GM12873 (cell line): Measurements from ENCODE around the gene ARHGEF28.

Source experiments
- TF ChIP-seq, protein P1 (sequence below): IDR thresholded peaks from 2 replicates; pipeline ENCODE4 v1.5.1; 2012; ENCODE audit warnings: low read depth, mild to moderate bottlenecking, moderate library complexity, low read length, control low read depth; ENCODE audit not compliant: insufficient read depth; ENCODE audit errors: missing control alignments

The ARHGEF28 gene

DNA sequence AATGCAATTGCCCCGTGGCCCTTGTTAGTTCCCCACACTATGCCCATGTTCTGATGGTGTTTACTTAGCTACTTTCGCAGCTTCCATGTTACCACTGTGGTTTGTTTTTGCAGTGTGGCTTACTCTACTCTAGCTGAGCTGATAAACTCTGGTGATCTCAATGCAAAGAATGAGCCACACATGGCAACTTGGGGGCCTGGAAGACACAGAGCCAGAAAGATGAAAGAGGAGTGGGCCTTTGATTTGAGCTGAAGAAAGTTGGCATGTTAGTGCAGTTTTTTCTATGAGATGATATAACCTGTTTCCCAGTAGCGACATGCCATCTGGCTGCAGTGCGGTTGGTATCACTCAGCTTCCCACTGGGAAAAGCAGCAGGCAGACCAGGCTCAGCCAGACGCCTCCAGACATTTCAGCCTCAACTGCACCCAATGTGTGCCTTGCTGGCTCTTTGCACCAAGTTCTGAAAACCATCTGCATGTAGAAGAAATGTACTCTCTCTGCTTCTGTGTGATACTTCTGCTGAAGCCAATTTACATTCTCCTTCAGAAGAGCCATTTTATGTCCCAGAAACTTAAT, 329.4 kb downstream of the ARHGEF28 start:
- TF ChIP-seq, protein P1, sequence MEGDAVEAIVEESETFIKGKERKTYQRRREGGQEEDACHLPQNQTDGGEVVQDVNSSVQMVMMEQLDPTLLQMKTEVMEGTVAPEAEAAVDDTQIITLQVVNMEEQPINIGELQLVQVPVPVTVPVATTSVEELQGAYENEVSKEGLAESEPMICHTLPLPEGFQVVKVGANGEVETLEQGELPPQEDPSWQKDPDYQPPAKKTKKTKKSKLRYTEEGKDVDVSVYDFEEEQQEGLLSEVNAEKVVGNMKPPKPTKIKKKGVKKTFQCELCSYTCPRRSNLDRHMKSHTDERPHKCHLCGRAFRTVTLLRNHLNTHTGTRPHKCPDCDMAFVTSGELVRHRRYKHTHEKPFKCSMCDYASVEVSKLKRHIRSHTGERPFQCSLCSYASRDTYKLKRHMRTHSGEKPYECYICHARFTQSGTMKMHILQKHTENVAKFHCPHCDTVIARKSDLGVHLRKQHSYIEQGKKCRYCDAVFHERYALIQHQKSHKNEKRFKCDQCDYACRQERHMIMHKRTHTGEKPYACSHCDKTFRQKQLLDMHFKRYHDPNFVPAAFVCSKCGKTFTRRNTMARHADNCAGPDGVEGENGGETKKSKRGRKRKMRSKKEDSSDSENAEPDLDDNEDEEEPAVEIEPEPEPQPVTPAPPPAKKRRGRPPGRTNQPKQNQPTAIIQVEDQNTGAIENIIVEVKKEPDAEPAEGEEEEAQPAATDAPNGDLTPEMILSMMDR: no peak

- TF ChIP-seq, protein P1: no peak
Measured at GRCh38 chr5:73957397-73958001, 331.5 kb downstream of the ARHGEF28 start.

DNA sequence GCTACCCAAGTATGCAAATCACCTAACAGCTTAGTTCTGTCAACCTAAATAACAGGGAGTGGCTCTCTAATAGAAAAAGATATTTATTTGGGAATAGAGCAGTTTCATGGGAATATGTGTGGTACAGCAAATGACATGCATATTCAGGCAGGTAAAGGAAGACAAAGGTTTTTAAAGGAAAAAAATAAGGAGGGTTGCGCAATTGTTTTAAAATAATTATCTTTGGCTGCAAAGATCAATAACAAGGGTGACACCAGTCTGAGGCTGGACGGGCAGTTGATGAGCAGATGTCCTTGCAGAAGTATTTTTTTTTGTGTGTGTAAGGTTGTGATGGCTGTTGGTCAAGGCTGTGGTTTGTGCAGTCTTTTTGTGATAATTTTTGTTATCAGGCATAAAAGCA, 332.0 kb downstream of the ARHGEF28 start:
- TF ChIP-seq, protein P1: no peak

DNA sequence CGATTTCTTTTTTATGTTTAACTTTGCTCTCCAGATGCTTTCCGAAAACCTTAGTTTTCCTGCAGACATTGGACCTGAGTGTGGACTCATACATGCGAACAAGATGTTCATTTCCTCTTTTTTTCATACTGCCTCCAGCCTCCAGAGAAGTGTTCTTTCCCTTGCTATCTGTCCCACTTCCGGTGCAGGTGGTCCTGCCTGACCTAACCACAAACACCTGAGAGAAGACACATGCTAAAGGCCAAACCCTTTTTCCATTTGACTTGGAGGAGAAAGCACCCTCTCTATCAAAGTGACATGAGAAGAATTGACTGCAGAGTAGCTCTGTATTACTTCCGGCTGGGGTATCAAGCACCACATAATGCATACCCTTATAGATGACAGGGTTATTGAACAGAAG, 334.0 kb downstream of the ARHGEF28 start:
- TF ChIP-seq, protein P1: no peak

DNA sequence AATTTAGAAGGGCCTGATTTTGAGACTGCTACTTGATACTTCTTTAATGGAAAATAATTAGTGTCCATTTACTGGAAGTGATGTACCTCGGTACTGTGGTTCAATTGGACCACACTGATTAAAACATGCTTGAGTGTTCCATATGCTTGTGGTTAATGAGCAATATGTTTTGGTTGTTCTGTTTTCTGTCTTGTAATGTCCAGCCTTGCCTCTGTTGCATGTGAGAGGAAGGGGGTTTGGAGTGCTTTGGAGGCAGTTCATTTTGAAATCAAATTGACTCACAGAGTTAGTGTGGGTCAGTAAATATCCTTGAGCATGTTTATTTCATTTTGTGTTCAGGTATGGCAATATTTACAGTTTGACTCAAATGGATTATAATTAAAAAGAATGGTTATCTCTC, 334.4 kb downstream of the ARHGEF28 start:
- TF ChIP-seq, protein P1: no peak

- TF ChIP-seq, protein P1: no peak
Measured at GRCh38 chr5:73962801-73963425, 336.9 kb downstream of the ARHGEF28 start.

DNA sequence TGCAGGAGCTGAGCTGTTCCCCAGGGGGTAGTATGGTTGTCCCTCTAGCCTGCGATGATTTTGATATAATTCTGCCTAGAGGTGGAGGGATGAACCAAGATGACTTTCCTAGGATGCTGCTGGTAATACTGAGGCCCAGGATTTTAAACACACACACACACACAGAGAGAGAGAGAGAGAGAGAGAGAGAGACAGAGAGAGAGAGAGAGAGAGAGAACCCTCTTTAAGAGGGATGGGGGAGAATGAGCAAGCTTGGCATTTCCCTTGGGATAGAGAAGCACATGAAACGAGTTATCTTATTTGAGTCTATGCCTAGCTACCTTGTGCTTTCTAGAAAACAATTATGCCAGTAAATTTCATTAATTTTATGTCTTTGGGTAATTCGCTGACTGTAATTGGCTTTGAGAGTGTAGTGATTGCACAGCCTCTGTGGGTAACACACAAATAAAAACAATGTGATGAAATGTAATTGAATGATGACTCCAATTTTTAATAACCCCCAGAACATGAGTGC, 338.4 kb downstream of the ARHGEF28 start:
- TF ChIP-seq, protein P1: no peak
